GM12878 (cell line): Measurements from ENCODE around the gene GBP4. TPM values are rescaled to one million over a fixed set of nuclear protein-coding genes. Genes with fewer than 3 reads are reported as not detected.

Experiments used
- ATAC-seq: fragments of 200-7000 bp; cut with Tn5 transposase; 3 replicates; pipeline ENCODE4 v1.9.1; 2020; ENCODE audit warnings: mild to moderate bottlenecking, moderate library complexity
- BruUV-seq: library from RNA; stranded (reverse); fragments of 400-500 nt; replicated peaks from 2 replicates; lab custom pipeline; 2021; lab: Mats Ljungman, UMichigan
- CTCF ChIA-PET: fragments of 300-600 bp; sonication (Branson Sonifier 250); formaldehyde crosslinking; extraction: SDS; loops from one replicate; lab custom pipeline; 2021; ENCODE audit warnings: inconsistent platforms; lab: Yijun Ruan, JAX
- POLR2A ChIA-PET: fragments of 350-600 bp; formaldehyde crosslinking; extraction: SDS; loops from one replicate; lab custom pipeline; 2021; ENCODE audit warnings: inconsistent platforms; lab: Charles Lee
- RAD21 ChIA-PET: fragments of 300-600 bp; sonication (Branson Sonifier 250); formaldehyde crosslinking; loops from one replicate; lab custom pipeline; 2023; ENCODE audit warnings: antibody characterized with exemption; ENCODE audit not compliant: unreplicated experiment; lab: Charles Lee
- SMC1A ChIA-PET: fragments of 300-600 bp; sonication (Branson Sonifier 250); formaldehyde crosslinking; loops from one replicate; lab custom pipeline; 2023; ENCODE audit not compliant: unreplicated experiment, uncharacterized antibody; lab: Charles Lee
- DNase-seq: peaks from one replicate; pipeline ENCODE4 v3.0.0-alpha.2; 2011; ENCODE audit warnings: low read depth, low spot score
- FAIRE-seq: peaks from 3 replicates; lab custom pipeline; 2011; peaks lifted over from hg19 to GRCh38; lab: Jason Lieb, UNC
- H2AFZ ChIP-seq: 2 replicates; pipeline ENCODE4 v1.6.0; 2011; ENCODE audit warnings: low read depth, low read length, control low read depth; ENCODE audit not compliant: control insufficient read depth
- H3K27ac ChIP-seq: 2 replicates; pipeline ENCODE4 v1.5.1; 2011; ENCODE audit warnings: control low read depth; ENCODE audit not compliant: control insufficient read depth, insufficient read depth
- H3K27me3 ChIP-seq, 2 experiments: replicated peaks in 1 of 2; 2 replicates each; pipeline versions ENCODE4 v1.6.0 to v1.6.1; 2011; ENCODE audit warnings: low read length in 1 of 2; ENCODE audit not compliant: control insufficient read depth in 2 of 2, insufficient read depth in 2 of 2
- H3K36me3 ChIP-seq, 2 experiments: 2 replicates each; pipeline ENCODE4 v1.5.1; 2011; ENCODE audit warnings: low read length in 1 of 2; ENCODE audit not compliant: control insufficient read depth in 2 of 2, insufficient read depth in 2 of 2
- H3K4me1 ChIP-seq: 2 replicates; pipeline ENCODE4 v1.6.1; 2011; ENCODE audit warnings: mild to moderate bottlenecking, low read length, moderate library complexity, mixed read lengths; ENCODE audit not compliant: control insufficient read depth, insufficient read depth
- H3K4me2 ChIP-seq: 2 replicates; pipeline ENCODE4 v1.6.0; 2011; ENCODE audit warnings: control low read depth; ENCODE audit not compliant: control insufficient read depth, insufficient read depth
- H3K4me3 ChIP-seq: fragments of 200-600 bp; sonication (generic); 2 replicates; pipeline ENCODE4 v1.5.1; 2016
- H3K79me2 ChIP-seq: 2 replicates; pipeline ENCODE4 v1.6.0; 2011; ENCODE audit warnings: low read length; ENCODE audit not compliant: control insufficient read depth, insufficient read depth
- H3K9ac ChIP-seq: 2 replicates; pipeline ENCODE4 v1.8.0; 2011; ENCODE audit warnings: low read length, control low read depth, mixed read lengths; ENCODE audit not compliant: control insufficient read depth, insufficient read depth
- H3K9me3 ChIP-seq: replicated peaks from 3 replicates; pipeline ENCODE4 v1.5.1; 2011; ENCODE audit warnings: mild to moderate bottlenecking, low read length; ENCODE audit not compliant: control insufficient read depth, insufficient read depth
- H4K20me1 ChIP-seq: 2 replicates; pipeline ENCODE4 v1.6.0; 2011; ENCODE audit not compliant: control insufficient read depth, insufficient read depth
- ATF2 ChIP-seq: IDR thresholded peaks from 2 replicates; pipeline ENCODE4 v1.6.1; 2012; ENCODE audit warnings: low read length, inconsistent platforms
- BHLHE40 ChIP-seq, 2 experiments: fragments of 450-650 bp in 1 of 2; IDR thresholded peaks; 2 replicates each; pipeline ENCODE4 v1.6.1; 2011 to 2017; ENCODE audit warnings: low read depth in 2 of 2, borderline replicate concordance in 1 of 2, improper control_type of control experiment in 1 of 2, low read length in 1 of 2, mild to moderate bottlenecking in 1 of 2
- CUX1 ChIP-seq: IDR thresholded peaks from 2 replicates; pipeline ENCODE4 v1.6.1; 2012; ENCODE audit warnings: improper control_type of control experiment, low read depth, low read length; ENCODE audit not compliant: insufficient replicate concordance
- GABPA ChIP-seq: IDR thresholded peaks from 2 replicates; pipeline ENCODE4 v1.6.1; 2014; ENCODE audit warnings: antibody characterized with exemption, low read depth, mild to moderate bottlenecking, inconsistent platforms
- MTA2 ChIP-seq: fragments of 450-650 bp; IDR thresholded peaks from 2 replicates; pipeline ENCODE4 v1.6.1; 2016; ENCODE audit warnings: low read depth, mild to moderate bottlenecking, moderate library complexity
- ZBTB33 ChIP-seq: fragments of 450-650 bp; IDR thresholded peaks from 2 replicates; pipeline ENCODE4 v1.6.1; 2017; ENCODE audit warnings: mild to moderate bottlenecking
- ZBTB40 ChIP-seq: fragments of 450-650 bp; IDR thresholded peaks from 2 replicates; pipeline ENCODE4 v1.6.1; 2016; ENCODE audit warnings: mild to moderate bottlenecking, moderate library complexity, borderline replicate concordance
- ZNF24 ChIP-seq: fragments of 450-650 bp; IDR thresholded peaks from 2 replicates; pipeline ENCODE4 v1.6.1; 2017; ENCODE audit warnings: antibody characterized with exemption, mild to moderate bottlenecking
- ZNF274 ChIP-seq: IDR thresholded peaks from one replicate; pipeline ENCODE4 v1.8.0; 2011; ENCODE audit not compliant: insufficient read length, insufficient read depth
- WGBS: methylation state at CpG from one replicate; pipeline ENCODE4 v1.1.6; 2016; ENCODE audit warnings: low lambda C conversion rate; ENCODE audit not compliant: insufficient replicate concordance, insufficient coverage; ENCODE audit errors: missing lambda C conversion rate; 5-methylcytosine and 5-hydroxymethylcytosine counted together
- in situ Hi-C: fragments of 300-500 bp; cut with MboI; formaldehyde crosslinking; loops from 9 replicates; pipeline ENCODE4 v1.14.3; 2018; ENCODE audit warnings: mixed read lengths
- intact Hi-C: fragments of 100-400 bp; cut with micrococcal nuclease; formaldehyde crosslinking; loops from one replicate; pipeline ENCODE4 v1.14.2; 2022; ENCODE audit not compliant: unreplicated experiment
- polyA plus RNA-seq, 11 experiments: library from polyadenylated mRNA; depleted of rRNA in 4 of 11; unstranded in 6 of 11; stranded (reverse) in 5 of 11; fragments of >200 nt; fragmentation: Nextera tagmentation in 4 of 11; fragmentation: Illumina TruSeq in 1 of 11; extraction: Ambion mirVana in 4 of 11; extraction: Trizol in 1 of 11; gene quantifications; 1 replicate in 1 of 11; 2 replicates in 10 of 11; pipeline versions ENCODE4 v1.2.1 to v1.2.3, GENCODE V29; 2011 to 2016; ENCODE audit warnings: inconsistent platforms in 2 of 11, missing spikeins in 2 of 11, low read depth in 1 of 11
- total RNA-seq, 4 experiments: library from RNA; depleted of rRNA in 3 of 4; stranded (reverse); fragments of >200 nt in 3 of 4; fragmentation: Illumina TruSeq in 1 of 4; extraction: Trizol in 1 of 4; gene quantifications; 2 replicates each; pipeline versions ENCODE4 v1.2.1 to v1.2.3, GENCODE V29; 2013 to 2021

Gene GBP4
- total and polyA plus RNA-seq, 10 of the 15 experiments (the other 5 are each of a cell fraction or from before 2014, with no cell fraction given), result 2.4 to 41.9 (median 3.5) TPM

GRCh38 chr1:89176971-89177370 lies 21.8 kb downstream of the GBP4 start:
- ChIA-PET SMC1A (interaction anchor here (1.5 to 1.9 kb wide), 3 partner anchors 16 to 180 kb away, joined by 4 to 5 read pairs (median 4); partner anchors contain the start of gene GBP4), CTCF (no interaction called here), POLR2A (interaction anchor here (0.7 kb wide), 1 partner anchor 121 kb away, joined by 3 read pairs; no protein-coding TSS in a partner anchor), RAD21 (interaction anchor here (1.0 kb wide), 1 partner anchor 178 kb away, joined by 4 read pairs; no protein-coding TSS in a partner anchor)
- WGBS, result 81% methylated on average over 1 of the region's 2 CpGs
- Histone ChIP-seq H3K36me3 (no peaks in the 10 kb centered on the region), H3K79me2 (no peaks in the 10 kb centered on the region), H3K9ac (no peak overlapping the region), H2AFZ (no peak overlapping the region), H3K9me3 (no peaks in the 10 kb centered on the region), H3K27me3 (no peaks in the 10 kb centered on the region), H4K20me1 (no peaks in the 10 kb centered on the region), H3K4me2 (no peak overlapping the region), H3K27ac (no peak overlapping the region), H3K4me1 (no peaks in the 10 kb centered on the region), H3K4me3 (no peak overlapping the region)
- BruUV-seq, result no TSS peak
- ATAC-seq, result peak; percentile 22; the same call in 1 of the 3 replicates
- in situ Hi-C loops (no loop called here), intact Hi-C loops (no loop called here)
- no peak for FAIRE-seq
- no peak for DNase-seq
- TF ChIP-seq ATF2 (no peak), ZNF24 (no peak), ZBTB40 (no peak), BHLHE40 (IDR thresholded peaks at IDR 0.05; ENCODE audit: borderline replicate concordance in 1 of 2, low read depth in 2 of 2, low read length in 1 of 2) (no peak), CUX1 (no peak), ZBTB33 (no peak), GABPA (no peak), MTA2 (no peak), ZNF274 (no peak)
